Measurements from ENCODE around the gene PODNL1. TPM values are rescaled to one million over a fixed set of nuclear protein-coding genes. Genes with fewer than 3 reads are reported as not detected.

Gene PODNL1
- total and polyA plus RNA-seq, 2 experiments from 2014 or later: 6.2 to 45.3 TPM

- peak overlapping the region; percentile 76 for H3K4me3 ChIP-seq
- no peaks in the 10 kb centered on the region for H3K27me3 ChIP-seq (replicated peaks; ENCODE audit: insufficient read depth)
- no peak for TF ChIP-seq EZH2 (IDR thresholded peaks at IDR 0.05; ENCODE audit: insufficient read depth, poor library complexity, severe bottlenecking)
- TF ChIP-seq EZH2phosphoT487 (IDR thresholded peaks at IDR 0.05; ENCODE audit: insufficient read depth, low read depth): no peak
- H3K36me3 ChIP-seq (ENCODE audit: low read depth): peaks cover 5% of the 10 kb centered on the region; the same call in 1 of the 2 replicates
- no peaks in the 10 kb centered on the region for H3K9me2 ChIP-seq (ENCODE audit: insufficient read depth)
- peak; percentile 38 for DNase-seq
- peak overlapping the region; percentile 75 for H3K9ac ChIP-seq
- no peaks in the 10 kb centered on the region for H3F3A ChIP-seq (ENCODE audit: insufficient read depth)
- H2AFZ ChIP-seq: peak overlapping the region; percentile 95
- no peaks in the 10 kb centered on the region for H4K20me1 ChIP-seq (ENCODE audit: insufficient read depth)
- no peak overlapping the region for H3K27ac ChIP-seq
- H3K79me2 ChIP-seq (ENCODE audit: insufficient read depth): no peaks in the 10 kb centered on the region; the same call in 1 of the 2 replicates
- in situ Hi-C loops (cut with MboI): no loop called here
- H3K9me3 ChIP-seq (ENCODE audit: low read depth): no peaks in the 10 kb centered on the region
- WGBS, 2 experiments (ENCODE audit: low coverage in 1 of 2, low lambda C conversion rate in 2 of 2, missing lambda C conversion rate in 2 of 2): 1 to 3% methylated on average over 6 to 13 of the region's 13 CpGs
- peak overlapping the region; percentile 89 for H3K4me2 ChIP-seq (ENCODE audit: unreplicated experiment)
- no peaks in the 10 kb centered on the region for H3K4me1 ChIP-seq (ENCODE audit: insufficient read depth)
Measured at GRCh38 chr19:13906521-13906904, 31.7 kb downstream of the PODNL1 start.

- H3K36me3 ChIP-seq (ENCODE audit: low read depth): peaks cover 5% of the 10 kb centered on the region; the same call in 1 of the 2 replicates
- peak within 1 kb of the TSS; percentile 89 for H3K4me2 ChIP-seq (ENCODE audit: unreplicated experiment)
- peak; percentile 93 for DNase-seq
- H3F3A ChIP-seq (ENCODE audit: insufficient read depth): no peaks in the 10 kb centered on the region
- no peak within 1 kb of the TSS for H3K27ac ChIP-seq
- H3K79me2 ChIP-seq (ENCODE audit: insufficient read depth): no peaks in the 10 kb centered on the region; the same call in 1 of the 2 replicates
- H3K9ac ChIP-seq: peak within 1 kb of the TSS; percentile 75
- H3K4me1 ChIP-seq (ENCODE audit: insufficient read depth): no peaks in the 10 kb centered on the region
- peak within 1 kb of the TSS; percentile 95 for H2AFZ ChIP-seq
- H3K9me2 ChIP-seq (ENCODE audit: insufficient read depth): no peaks in the 10 kb centered on the region
- no peak for TF ChIP-seq EZH2phosphoT487 (IDR thresholded peaks at IDR 0.05; ENCODE audit: insufficient read depth, low read depth)
- TF ChIP-seq EZH2 (IDR thresholded peaks at IDR 0.05; ENCODE audit: insufficient read depth, poor library complexity, severe bottlenecking): no peak
- H3K27me3 ChIP-seq (replicated peaks; ENCODE audit: insufficient read depth): no peaks in the 10 kb centered on the region
- 6% methylated on average over 74 to 76 of the region's 86 CpGs for WGBS, 2 experiments (ENCODE audit: low coverage in 1 of 2, low lambda C conversion rate in 2 of 2, missing lambda C conversion rate in 2 of 2)
- H3K4me3 ChIP-seq: peak within 1 kb of the TSS; percentile 76
- H3K9me3 ChIP-seq (ENCODE audit: low read depth): no peaks in the 10 kb centered on the region
- in situ Hi-C loops (cut with MboI): no loop called here
- H4K20me1 ChIP-seq (ENCODE audit: insufficient read depth): no peaks in the 10 kb centered on the region
Measured at GRCh38 chr19:13905634-13906520, 32.3 kb downstream of the PODNL1 start, which contains the start of the genes BRME1 and CC2D1A. Gene BRME1 (minus strand): TSS chr19:13906117. CDS start chr19:13904892, 1,225 bp downstream. Gene CC2D1A (plus strand): TSS chr19:13906201. CDS start chr19:13906442, 241 bp downstream.

- no peaks in the 10 kb centered on the region for H3F3A ChIP-seq (ENCODE audit: insufficient read depth)
- in situ Hi-C loops (cut with MboI): no loop called here
- no peaks in the 10 kb centered on the region for H4K20me1 ChIP-seq (ENCODE audit: insufficient read depth)
- DNase-seq: peak; percentile 13
- no peak overlapping the region for H2AFZ ChIP-seq
- H3K4me2 ChIP-seq (ENCODE audit: unreplicated experiment): no peak overlapping the region
- no peak overlapping the region for H3K9ac ChIP-seq
- H3K4me1 ChIP-seq (ENCODE audit: insufficient read depth): no peaks in the 10 kb centered on the region
- no peaks in the 10 kb centered on the region for H3K9me3 ChIP-seq (ENCODE audit: low read depth)
- H3K27me3 ChIP-seq (replicated peaks; ENCODE audit: insufficient read depth): no peaks in the 10 kb centered on the region
- no peak overlapping the region for H3K4me3 ChIP-seq
- no peak for TF ChIP-seq EZH2 (IDR thresholded peaks at IDR 0.05; ENCODE audit: insufficient read depth, poor library complexity, severe bottlenecking)
- TF ChIP-seq EZH2phosphoT487 (IDR thresholded peaks at IDR 0.05; ENCODE audit: insufficient read depth, low read depth): no peak
- H3K27ac ChIP-seq: no peak overlapping the region
- H3K36me3 ChIP-seq (ENCODE audit: low read depth): no peaks in the 10 kb centered on the region
- 73 to 78% methylated on average over 4 of the region's 4 CpGs for WGBS, 2 experiments (ENCODE audit: low coverage in 1 of 2, low lambda C conversion rate in 2 of 2, missing lambda C conversion rate in 2 of 2)
- no peaks in the 10 kb centered on the region; the same call in 1 of the 2 replicates for H3K79me2 ChIP-seq (ENCODE audit: insufficient read depth)
- no peaks in the 10 kb centered on the region for H3K9me2 ChIP-seq (ENCODE audit: insufficient read depth)
Measured at GRCh38 chr19:13902993-13903555, 35.1 kb downstream of the PODNL1 start.

- no peaks in the 10 kb centered on the region for H3K9me3 ChIP-seq (ENCODE audit: low read depth)
- H3K4me1 ChIP-seq (ENCODE audit: insufficient read depth): no peaks in the 10 kb centered on the region
- H3K79me2 ChIP-seq (ENCODE audit: insufficient read depth): no peaks in the 10 kb centered on the region
- H3K9ac ChIP-seq: no peak overlapping the region
- no peak overlapping the region for H3K27ac ChIP-seq
- no peak overlapping the region for H3K4me3 ChIP-seq
- no peaks in the 10 kb centered on the region for H3K9me2 ChIP-seq (ENCODE audit: insufficient read depth)
- no peaks in the 10 kb centered on the region for H3K27me3 ChIP-seq (replicated peaks; ENCODE audit: insufficient read depth)
- in situ Hi-C loops (cut with MboI): loop anchor here (25.0 kb wide), 1 partner anchor 437 kb away; no protein-coding TSS in a partner anchor
- H3K4me2 ChIP-seq (ENCODE audit: unreplicated experiment): no peak overlapping the region
- H3F3A ChIP-seq (ENCODE audit: insufficient read depth): no peaks in the 10 kb centered on the region
- no peaks in the 10 kb centered on the region for H3K36me3 ChIP-seq (ENCODE audit: low read depth)
- peak; percentile 10 for DNase-seq
- H4K20me1 ChIP-seq (ENCODE audit: insufficient read depth): no peaks in the 10 kb centered on the region
- WGBS, 2 experiments (ENCODE audit: low coverage in 1 of 2, low lambda C conversion rate in 2 of 2, missing lambda C conversion rate in 2 of 2): 34 to 43% methylated on average over 5 of the region's 5 CpGs
- no peak overlapping the region for H2AFZ ChIP-seq
- TF ChIP-seq EZH2 (IDR thresholded peaks at IDR 0.05; ENCODE audit: insufficient read depth, poor library complexity, severe bottlenecking) (no peak), EZH2phosphoT487 (IDR thresholded peaks at IDR 0.05; ENCODE audit: insufficient read depth, low read depth) (no peak)
Measured at GRCh38 chr19:13899912-13900584, 38.2 kb downstream of the PODNL1 start.

Data from GM23248 (cell line).